PC-3 (cell line): ENCODE results near the gene OXCT1. TPM values are rescaled to one million over a fixed set of nuclear protein-coding genes. Genes with fewer than 3 reads are reported as not detected.
"Not testable (repeated sequence)": the region's sequence is repeated elsewhere in the genome, so short reads cannot be mapped to it uniquely, and the experiment has no call there.

Source experiments
- ATAC-seq: fragments of 200-7000 bp; cut with Tn5 transposase; 2 replicates; pipeline ENCODE4 v1.9.1; 2020; ENCODE audit warnings: mild to moderate bottlenecking, moderate library complexity
- BruUV-seq: library from RNA; stranded (reverse); fragments of 400-500 nt; replicated peaks from 2 replicates; lab custom pipeline; 2021; lab: Mats Ljungman, UMichigan
- CTCF ChIA-PET: fragments of 300-600 bp; sonication (Branson Sonifier 250); formaldehyde crosslinking; loops from one replicate; lab custom pipeline; 2022; ENCODE audit warnings: antibody characterized with exemption; lab: Charles Lee
- POLR2A ChIA-PET: fragments of 300-600 bp; sonication (Branson Sonifier 250); formaldehyde crosslinking; loops from one replicate; lab custom pipeline; 2022; ENCODE audit warnings: antibody characterized with exemption; ENCODE audit not compliant: unreplicated experiment; lab: Charles Lee
- DNase-seq: peaks from one replicate; pipeline ENCODE4 v3.0.0-alpha.2; 2015
- H2AFZ ChIP-seq: fragments of 300-600 bp; sonication (generic); 2 replicates; pipeline ENCODE4 v1.6.0; 2016; ENCODE audit warnings: antibody characterized with exemption, low read length
- H3F3A ChIP-seq: fragments of 300-600 bp; sonication (generic); one replicate; pipeline ENCODE4 v1.6.0; 2017; ENCODE audit warnings: antibody characterized with exemption, low read length, control low read depth, mild to moderate bottlenecking; ENCODE audit not compliant: unreplicated experiment
- H3K27ac ChIP-seq: fragments of 300-600 bp; sonication (generic); 2 replicates; pipeline ENCODE4 v1.5.1; 2016; ENCODE audit warnings: mild to moderate bottlenecking, low read length
- H3K27me3 ChIP-seq: fragments of 300-600 bp; sonication (generic); 2 replicates; pipeline ENCODE4 v1.6.1; 2016; ENCODE audit warnings: low read length, mixed read lengths
- H3K36me3 ChIP-seq: fragments of 300-600 bp; sonication (generic); 2 replicates; pipeline ENCODE4 v1.6.1; 2016; ENCODE audit warnings: low read depth, mixed run types, low read length, mixed read lengths
- H3K4me1 ChIP-seq: fragments of 300-600 bp; sonication (generic); 2 replicates; pipeline ENCODE4 v1.5.1; 2016; ENCODE audit warnings: low read length; ENCODE audit not compliant: insufficient read depth
- H3K4me2 ChIP-seq: fragments of 300-600 bp; sonication (generic); 2 replicates; pipeline ENCODE4 v1.6.0; 2016; ENCODE audit warnings: low read length
- H3K4me3 ChIP-seq: fragments of 300-600 bp; sonication (generic); 2 replicates; pipeline ENCODE4 v1.5.1; 2016; ENCODE audit warnings: mild to moderate bottlenecking, low read length, mixed read lengths
- H3K79me2 ChIP-seq: fragments of 300-600 bp; sonication (generic); 2 replicates; pipeline ENCODE4 v1.6.1; 2017; ENCODE audit warnings: low read length, mixed read lengths
- H3K9ac ChIP-seq: fragments of 300-600 bp; sonication (generic); 2 replicates; pipeline ENCODE4 v1.6.0; 2016; ENCODE audit warnings: mild to moderate bottlenecking, low read length
- H3K9me2 ChIP-seq: fragments of 300-600 bp; sonication (generic); replicated peaks from 2 replicates; pipeline ENCODE4 v1.6.1; 2016; ENCODE audit warnings: mixed run types, low read length, mixed read lengths
- H3K9me3 ChIP-seq: fragments of 300-600 bp; sonication (generic); 2 replicates; pipeline ENCODE4 v1.6.1; 2016; ENCODE audit warnings: low read length, mixed read lengths
- H4K20me1 ChIP-seq: fragments of 300-600 bp; sonication (generic); 2 replicates; pipeline ENCODE4 v1.6.1; 2016; ENCODE audit warnings: low read length, mixed read lengths
- CTCF ChIP-seq: fragments of 300-600 bp; sonication (generic); conservative IDR thresholded peaks from 2 replicates; pipeline ENCODE4 v1.5.1; 2017; ENCODE audit warnings: antibody characterized with exemption, low read depth, mild to moderate bottlenecking, low read length
- EZH2 ChIP-seq: fragments of 300-600 bp; sonication (generic); IDR thresholded peaks from one replicate; pipeline ENCODE4 v1.6.1; 2017; ENCODE audit warnings: antibody characterized with exemption, mild to moderate bottlenecking, low read length; ENCODE audit not compliant: unreplicated experiment
- EZH2phosphoT487 ChIP-seq: fragments of 300-600 bp; sonication (generic); IDR thresholded peaks from 2 replicates; pipeline ENCODE4 v1.6.1; 2018; ENCODE audit warnings: mild to moderate bottlenecking, antibody characterized with exemption, low read length, borderline replicate concordance
- intact Hi-C: fragments of 100-400 bp; cut with micrococcal nuclease; formaldehyde crosslinking; loops from 2 replicates; pipeline ENCODE4 v1.9.0; 2023
- total RNA-seq: library from RNA; depleted of rRNA; stranded (reverse); fragments of >200 nt; gene quantifications from 2 replicates; pipeline ENCODE4 v1.2.3, GENCODE V29; 2014

The OXCT1 gene
- total RNA-seq, 1 experiment from 2014 or later: 25.5 TPM

- H3K9ac ChIP-seq: no peak overlapping the region
- H3K79me2 ChIP-seq: no peaks in the 10 kb centered on the region
- H3K9me2 ChIP-seq: no peaks in the 10 kb centered on the region
- ChIA-PET POLR2A (no interaction called here), CTCF (no interaction called here)
- H3K4me2 ChIP-seq: no peak overlapping the region
- no peaks in the 10 kb centered on the region for H4K20me1 ChIP-seq
- H3K27me3 ChIP-seq: no peaks in the 10 kb centered on the region
- ATAC-seq (no peak), DNase-seq (peak; percentile 24)
- no peaks in the 10 kb centered on the region for H3F3A ChIP-seq
- no peaks in the 10 kb centered on the region for H3K9me3 ChIP-seq
- intact Hi-C loops: no loop called here
- H3K4me3 ChIP-seq: no peak overlapping the region
- no peak overlapping the region for H3K27ac ChIP-seq
- no peak for TF ChIP-seq EZH2phosphoT487
- TF ChIP-seq EZH2: no peak
- TF ChIP-seq CTCF: no peak
- BruUV-seq: no TSS peak
- H2AFZ ChIP-seq: no peak overlapping the region
- peaks cover 4% of the 10 kb centered on the region; the same call in 1 of the 2 replicates for H3K4me1 ChIP-seq
- peaks cover 6% of the 10 kb centered on the region; the same call in 1 of the 2 replicates for H3K36me3 ChIP-seq
These were observed 121.6 kb downstream of the OXCT1 start for GRCh38 chr5:41748631-41749030.

- Histone ChIP-seq H3K36me3 (peaks cover 6% of the 10 kb centered on the region; the same call in 1 of the 2 replicates), H3K27me3 (no peaks in the 10 kb centered on the region), H3K4me3 (no peak overlapping the region), H2AFZ (no peak overlapping the region), H3K9me3 (no peaks in the 10 kb centered on the region), H3K4me1 (peaks cover 4% of the 10 kb centered on the region; the same call in 1 of the 2 replicates), H3K4me2 (no peak overlapping the region), H3K9ac (no peak overlapping the region), H3K9me2 (no peaks in the 10 kb centered on the region), H3K27ac (no peak overlapping the region), H4K20me1 (no peaks in the 10 kb centered on the region), H3K79me2 (no peaks in the 10 kb centered on the region), H3F3A (no peaks in the 10 kb centered on the region)
- ChIA-PET POLR2A (no interaction called here), CTCF (no interaction called here)
- TF ChIP-seq EZH2: no peak
- no peak for TF ChIP-seq CTCF
- no peak for TF ChIP-seq EZH2phosphoT487
- DNase-seq (no peak), ATAC-seq (no peak)
- intact Hi-C loops: no loop called here
- BruUV-seq: no TSS peak
These were observed 122.5 kb downstream of the OXCT1 start for GRCh38 chr5:41747708-41748107.

- TF ChIP-seq CTCF (no peak), EZH2 (no peak), EZH2phosphoT487 (no peak)
- H3K9me2 ChIP-seq: no peaks in the 10 kb centered on the region
- H3K4me2 ChIP-seq: no peak overlapping the region
- H3K36me3 ChIP-seq: peaks cover 6% of the 10 kb centered on the region; the same call in 1 of the 2 replicates
- ATAC-seq (no peak), DNase-seq (peak; percentile 41)
- ChIA-PET CTCF (no interaction called here), POLR2A (no interaction called here)
- H3K27me3 ChIP-seq: no peaks in the 10 kb centered on the region
- no peak overlapping the region for H3K9ac ChIP-seq
- no peak overlapping the region for H3K4me3 ChIP-seq
- H3K27ac ChIP-seq: no peak overlapping the region
- no peaks in the 10 kb centered on the region for H3F3A ChIP-seq
- no peaks in the 10 kb centered on the region for H3K79me2 ChIP-seq
- no peaks in the 10 kb centered on the region for H4K20me1 ChIP-seq
- BruUV-seq: no TSS peak
- H3K9me3 ChIP-seq: no peaks in the 10 kb centered on the region
- no peak overlapping the region for H2AFZ ChIP-seq
- intact Hi-C loops: no loop called here
- peaks cover 4% of the 10 kb centered on the region; the same call in 1 of the 2 replicates for H3K4me1 ChIP-seq
These were observed 122.9 kb downstream of the OXCT1 start for GRCh38 chr5:41747301-41747700.

- not testable (repeated sequence) for H3K9ac ChIP-seq
These were observed 127.6 kb downstream of the OXCT1 start for GRCh38 chr5:41742608-41743007.

More at GRCh38 chr5:41742608-41743007, 127.6 kb downstream of the OXCT1 start:
- BruUV-seq, H4K20me1 ChIP-seq, H3K4me3 ChIP-seq, H3K9me3 ChIP-seq, H3K4me2 ChIP-seq, H3K4me1 ChIP-seq, H3K27ac ChIP-seq, DNase-seq, H2AFZ ChIP-seq, H3F3A ChIP-seq, H3K79me2 ChIP-seq, ATAC-seq, H3K27me3 ChIP-seq, H3K9me2 ChIP-seq, intact Hi-C loops, POLR2A ChIA-PET, CTCF ChIA-PET: not testable (repeated sequence)
- peaks cover 16% of the 10 kb centered on the region; the same call in 1 of the 2 replicates for H3K36me3 ChIP-seq
